Iris pigment epithelial cell (primary cell): Measurements from ENCODE around the gene SMYD3.
A peak's percentile ranks its signal among the peaks of the same experiment; 100 is the strongest.

ENCODE experiments used
- DNase-seq: peaks from one replicate; pipeline ENCODE4 v3.0.0-alpha.2; 2011; ENCODE audit warnings: low read depth

SMYD3 gene

GRCh38 chr1:246069581-246069980 lies 437.5 kb downstream of the SMYD3 start:
- DNase-seq, result no peak

- DNase-seq, result no peak
Observed at GRCh38 chr1:246068619-246069509, 438.2 kb downstream of the SMYD3 start.

DNA sequence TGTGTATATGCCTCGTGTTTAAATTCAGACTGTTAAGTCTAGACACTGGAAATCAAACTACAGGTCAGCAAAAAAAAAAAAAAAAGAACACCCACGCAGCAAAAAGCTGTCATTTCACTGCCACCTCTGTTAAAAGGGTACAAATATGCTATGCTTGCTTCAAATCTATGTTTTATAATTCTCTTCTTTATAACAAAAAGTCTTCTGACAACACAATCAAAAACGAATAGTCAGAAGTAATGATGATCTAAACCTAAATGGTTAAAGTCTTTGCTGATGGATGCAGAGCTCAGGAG lies 438.9 kb downstream of the SMYD3 start:
- DNase-seq, result no peak

DNA sequence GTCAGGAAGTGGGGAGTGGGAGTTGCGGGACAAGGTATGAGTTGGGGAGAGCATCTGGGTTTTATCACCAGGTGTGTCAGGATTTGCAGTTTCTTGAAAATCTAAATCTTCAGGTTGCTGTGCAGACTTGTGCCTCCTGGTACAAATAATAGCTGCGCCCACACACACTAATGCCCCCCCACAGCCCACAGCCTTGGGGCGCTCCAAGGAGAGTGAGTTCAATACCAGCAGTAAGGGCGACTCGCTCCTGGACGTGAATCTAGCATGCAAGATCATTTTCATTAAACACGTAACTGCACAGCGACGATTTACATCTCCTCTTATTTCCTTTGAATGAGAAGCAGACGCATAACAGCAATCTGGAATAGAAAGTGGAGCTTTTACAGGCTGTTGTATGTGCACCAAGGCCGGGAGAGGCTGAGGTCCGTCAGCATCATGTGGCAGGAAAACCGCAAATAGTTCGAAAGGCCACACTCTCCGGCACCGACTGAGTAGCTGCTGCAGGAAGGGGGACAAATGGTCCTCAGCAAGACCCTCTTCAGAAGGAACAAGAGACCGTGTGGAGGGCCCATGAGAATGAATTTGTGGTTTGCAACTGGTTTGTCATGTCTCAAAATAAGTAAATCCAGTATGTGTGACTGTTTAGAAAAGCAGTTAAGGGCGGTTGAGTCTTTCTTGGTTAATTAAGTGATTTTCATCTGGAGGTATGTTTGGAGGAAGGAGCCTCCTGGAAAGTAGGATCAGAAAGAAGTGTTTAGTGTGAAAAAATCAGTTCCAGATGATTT lies 439.5 kb downstream of the SMYD3 start:
- peak; percentile 16 for DNase-seq

GRCh38 chr1:246066573-246066972 lies 440.5 kb downstream of the SMYD3 start:
- no peak for DNase-seq

DNA sequence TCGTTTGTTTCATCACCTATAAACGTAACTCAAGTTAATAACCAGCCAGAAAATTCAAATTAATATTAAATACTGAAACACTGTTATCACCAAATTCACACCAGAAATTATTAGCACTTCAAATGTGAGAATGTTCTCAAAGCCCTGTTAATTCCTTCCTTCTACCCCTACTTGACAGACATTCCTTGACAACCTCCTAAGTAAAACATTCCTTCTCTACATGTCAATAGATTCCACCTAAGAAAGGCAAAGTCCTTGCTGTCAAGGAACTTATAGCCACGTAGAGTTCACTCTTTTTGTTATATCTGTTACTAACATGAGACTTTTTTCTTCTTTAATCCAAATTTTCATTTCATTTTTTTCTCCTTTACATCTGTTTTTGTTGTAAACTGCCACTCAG lies 441.5 kb downstream of the SMYD3 start:
- no peak for DNase-seq

DNA sequence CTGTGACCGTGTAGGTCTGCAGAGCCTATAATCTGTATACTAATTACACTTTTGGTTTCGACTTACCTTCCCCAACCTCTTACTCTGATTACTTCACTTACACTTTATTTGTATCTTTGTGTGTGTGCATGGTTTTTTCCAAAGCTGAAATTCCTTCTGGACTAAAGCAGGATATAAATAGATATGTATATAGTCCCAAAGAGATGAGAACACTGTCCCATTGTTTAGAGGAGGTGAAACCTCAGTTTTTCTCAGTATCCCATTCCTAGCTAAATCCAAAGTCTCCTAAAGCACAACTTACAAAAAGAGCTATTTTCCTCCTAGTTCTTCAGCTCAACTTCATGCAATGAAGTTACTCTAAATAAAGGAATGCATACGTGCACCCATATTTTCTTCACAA lies 442.2 kb downstream of the SMYD3 start:
- DNase-seq, result no peak

DNA sequence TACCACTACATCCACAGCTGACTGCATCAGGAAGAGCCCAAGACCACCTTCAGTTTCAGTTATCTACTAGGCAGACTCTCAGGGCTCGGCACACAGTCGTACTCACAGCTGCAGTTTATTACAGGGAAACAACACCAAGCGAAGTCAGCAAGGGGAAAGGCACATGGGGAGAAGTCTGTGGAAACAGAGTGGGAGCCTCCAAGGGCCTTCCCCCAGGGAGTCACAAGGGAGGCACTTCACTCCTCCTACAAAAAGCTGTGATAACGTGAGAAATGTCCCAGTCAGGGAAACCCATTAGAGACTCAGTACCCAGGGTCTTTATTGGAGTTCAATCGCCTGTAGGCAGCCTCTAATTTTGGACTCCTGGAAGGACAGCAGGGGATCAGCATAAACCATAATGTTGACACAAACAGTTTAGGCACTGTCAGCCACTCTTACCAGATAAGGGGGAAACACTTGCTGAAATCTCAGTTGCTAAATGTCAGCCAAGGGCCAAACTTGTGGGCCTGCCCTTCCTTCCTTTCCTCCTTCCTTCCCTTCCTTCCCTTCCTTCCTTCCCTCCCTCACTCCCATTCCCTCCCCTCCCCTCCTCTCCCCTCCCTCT lies 444.0 kb downstream of the SMYD3 start:
- no peak for DNase-seq

DNA sequence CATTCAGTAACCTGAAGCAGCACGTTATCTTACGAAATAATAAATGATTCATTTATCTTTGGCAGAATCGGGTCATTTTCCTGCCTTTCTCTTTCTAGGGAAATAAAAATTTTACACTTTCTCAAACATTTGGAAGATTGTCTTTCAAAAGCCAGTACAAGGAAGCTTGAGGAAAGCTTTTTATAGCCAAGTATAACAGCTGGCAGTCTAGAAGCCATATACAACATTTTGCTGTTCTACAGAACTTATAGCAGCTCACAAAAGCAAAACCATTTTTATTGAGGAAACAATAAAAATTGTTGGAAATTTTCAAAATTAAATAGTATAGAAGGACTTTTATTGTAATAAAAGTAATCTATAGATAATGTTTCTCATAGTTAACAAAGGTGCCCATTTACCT lies 448.6 kb downstream of the SMYD3 start:
- no peak for DNase-seq

- no peak for DNase-seq
Observed at GRCh38 chr1:246052603-246053002, 454.5 kb downstream of the SMYD3 start.

GRCh38 chr1:246051909-246052518 lies 455.1 kb downstream of the SMYD3 start:
- DNase-seq, result no peak

- DNase-seq, result no peak
Observed at GRCh38 chr1:246048693-246049092, 458.4 kb downstream of the SMYD3 start.

- peak; percentile 3 for DNase-seq
Observed at GRCh38 chr1:246043556-246043955, 463.5 kb downstream of the SMYD3 start.

DNA sequence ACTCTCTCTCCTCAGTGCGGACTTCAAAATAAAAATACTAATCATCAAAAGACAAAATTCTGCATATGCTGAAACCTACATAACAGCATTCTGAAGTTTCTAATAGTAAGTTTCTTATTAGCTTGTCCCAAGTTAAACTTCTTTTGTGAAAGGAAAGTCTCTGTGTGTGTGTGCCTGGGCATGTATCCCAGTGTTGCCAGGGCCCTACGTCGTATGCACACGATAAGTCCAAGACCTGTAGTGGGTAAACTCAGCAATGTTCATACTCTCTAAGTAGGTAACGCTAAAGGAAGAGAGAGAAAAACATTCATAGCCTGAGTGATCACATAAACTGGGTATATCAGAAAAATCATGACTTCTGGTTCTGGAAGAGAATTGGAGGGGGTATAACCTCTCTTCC lies 465.7 kb downstream of the SMYD3 start:
- DNase-seq, result no peak

- no peak for DNase-seq
Observed at GRCh38 chr1:246040200-246040890, 466.7 kb downstream of the SMYD3 start.

DNA sequence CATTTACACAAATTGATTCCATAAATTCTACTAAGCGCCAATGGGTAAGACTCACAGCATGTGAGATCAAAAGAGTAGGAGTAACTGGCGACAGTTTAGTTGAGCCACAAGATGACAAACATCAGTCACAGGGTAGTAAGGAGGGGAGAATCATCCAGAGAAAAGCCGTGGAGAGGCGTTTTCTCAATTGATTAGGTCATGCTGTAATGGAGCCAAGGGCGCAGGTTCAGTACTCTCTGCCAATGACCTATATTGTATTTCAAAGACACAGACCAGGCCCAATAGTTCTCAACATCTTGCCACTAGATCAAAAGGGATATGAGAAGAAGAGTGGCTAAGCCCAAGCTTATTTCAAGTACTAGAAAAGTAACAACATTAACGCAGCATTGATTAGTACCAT lies 467.5 kb downstream of the SMYD3 start:
- no peak for DNase-seq

GRCh38 chr1:246037832-246038231 lies 469.2 kb downstream of the SMYD3 start:
- DNase-seq, result no peak

DNA sequence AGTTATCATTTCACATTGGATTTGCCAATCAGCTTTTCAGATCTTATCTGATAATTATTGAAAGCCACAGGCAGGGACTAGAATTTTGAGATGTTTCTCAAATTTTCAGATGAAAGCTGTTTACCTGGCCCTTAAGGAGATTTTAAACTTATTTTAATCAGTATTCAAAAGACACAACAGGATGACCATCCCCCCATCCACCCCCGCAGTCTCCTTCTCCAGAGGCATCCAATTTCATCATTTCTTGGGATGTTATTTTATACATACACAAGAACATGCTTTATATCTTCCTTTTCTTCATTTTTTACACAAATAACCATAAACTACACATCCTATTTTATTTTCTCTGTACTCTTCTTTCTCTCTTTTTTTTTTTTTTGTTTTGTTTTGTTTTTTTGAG lies 470.9 kb downstream of the SMYD3 start:
- no peak for DNase-seq

DNA sequence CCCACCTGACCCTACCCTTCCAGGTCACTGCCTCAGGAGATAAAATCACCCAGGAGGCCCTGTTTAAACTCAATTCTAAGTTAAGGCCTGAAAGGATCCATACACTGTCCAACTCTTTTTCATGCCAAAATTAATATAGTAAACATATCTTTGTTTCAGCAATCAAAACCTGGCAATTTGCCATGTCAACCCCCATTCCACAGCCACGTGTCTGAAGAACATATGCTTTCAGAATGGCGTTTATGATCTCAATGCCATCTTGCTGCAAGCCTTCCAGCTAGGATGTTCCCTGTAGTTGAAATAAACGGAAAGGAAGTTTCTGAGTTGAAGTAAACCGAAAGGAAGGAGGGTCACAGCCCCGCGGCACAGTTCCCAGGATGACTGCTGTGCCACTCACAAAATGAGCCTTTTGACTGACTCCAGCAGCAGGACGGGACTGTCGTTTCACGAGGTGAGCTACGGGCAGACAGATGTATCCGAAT lies 472.0 kb downstream of the SMYD3 start:
- DNase-seq, result no peak

DNA sequence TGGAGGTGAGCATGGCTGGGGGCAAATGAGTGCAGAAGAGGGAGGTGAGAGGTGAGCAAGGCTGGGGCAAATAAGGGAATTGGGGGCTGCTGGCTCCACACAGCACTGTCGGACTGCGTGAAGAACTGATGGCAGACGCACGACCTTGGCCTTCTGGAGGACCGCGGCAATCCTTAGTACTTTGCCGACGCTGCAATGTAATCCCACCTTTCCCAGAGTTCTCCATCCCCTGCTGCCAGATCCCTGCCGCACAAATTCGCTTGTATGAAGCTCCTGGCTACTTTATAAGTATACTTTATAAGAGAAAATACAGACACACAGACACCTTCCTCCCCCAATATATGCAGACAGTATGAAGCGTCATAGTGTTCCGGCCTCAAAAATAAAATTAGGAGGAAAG lies 472.4 kb downstream of the SMYD3 start:
- DNase-seq, result no peak

GRCh38 chr1:246032984-246033383 lies 474.1 kb downstream of the SMYD3 start:
- DNase-seq, result no peak

DNA sequence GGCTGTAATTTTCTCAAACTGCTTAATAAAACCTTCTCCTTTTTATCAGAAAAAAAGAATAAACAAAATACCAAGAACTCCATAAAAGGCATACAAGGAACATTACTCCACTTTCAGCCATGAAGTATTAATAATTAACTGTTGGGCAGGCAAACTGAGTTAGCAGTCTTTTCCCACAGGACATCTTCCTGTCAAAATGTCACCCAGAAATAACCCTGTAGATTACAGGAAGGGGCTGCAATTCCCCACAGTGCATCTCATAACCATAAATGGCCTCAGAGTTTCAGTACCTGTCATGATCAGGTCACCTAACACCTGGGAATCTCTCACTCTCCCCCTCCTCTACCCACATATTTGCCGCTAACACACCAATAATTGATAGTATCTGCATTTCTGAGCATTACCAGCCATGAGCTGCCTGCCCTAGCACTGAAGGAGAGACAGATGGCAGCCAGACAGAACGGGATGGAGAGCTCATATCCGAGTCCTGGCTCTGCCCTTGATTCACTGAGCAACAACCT lies 475.0 kb downstream of the SMYD3 start:
- no peak for DNase-seq
